ENCODE measurements around the gene PLA2G3.
"Not testable (repeated sequence)": the region's sequence is repeated elsewhere in the genome, so short reads cannot be mapped to it uniquely, and the experiment has no call there.

Gene PLA2G3

DNA sequence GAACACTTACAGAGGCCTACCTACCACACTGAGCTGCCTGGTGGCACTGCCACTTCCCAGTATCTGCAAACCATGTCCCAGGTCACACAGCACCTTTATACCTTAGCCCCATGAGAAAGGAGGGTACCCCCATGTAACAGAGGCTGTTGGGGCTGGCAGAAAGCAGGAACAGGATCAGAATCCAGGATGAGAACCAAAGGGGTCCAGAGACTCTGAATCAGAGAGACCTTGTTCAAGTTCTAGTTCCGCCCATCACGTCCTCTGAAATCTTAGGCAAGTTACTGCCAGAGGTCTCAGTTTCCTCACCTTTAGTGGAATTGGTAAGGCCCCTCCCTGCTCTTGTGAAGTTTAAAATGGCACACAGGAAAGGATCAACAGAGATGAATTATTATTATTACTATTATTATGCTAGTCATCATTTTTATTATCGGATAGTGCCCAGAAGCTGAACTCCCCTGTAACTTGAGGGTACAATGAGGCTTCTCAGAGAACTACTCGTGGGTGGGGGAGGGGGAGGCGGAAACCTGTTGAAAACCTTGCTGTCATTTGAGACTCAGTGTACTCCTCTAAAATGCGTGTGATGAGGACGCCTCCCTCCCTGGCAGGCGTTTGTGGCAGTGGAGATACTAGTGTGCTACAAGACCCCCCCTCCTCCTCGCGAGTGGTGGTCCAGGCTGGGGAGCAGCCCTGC lies 42.2 kb downstream of the PLA2G3 start:
- no peak overlapping the region for H3K27ac ChIP-seq (ENCODE audit: low read length)
- no peaks in the 10 kb centered on the region for H3K4me1 ChIP-seq (ENCODE audit: insufficient read depth, low read length)
- TF ChIP-seq EZH2 (IDR thresholded peaks at IDR 0.05; ENCODE audit: borderline replicate concordance, low read depth, low read length, severe bottlenecking): no peak
- TF ChIP-seq, protein P1, sequence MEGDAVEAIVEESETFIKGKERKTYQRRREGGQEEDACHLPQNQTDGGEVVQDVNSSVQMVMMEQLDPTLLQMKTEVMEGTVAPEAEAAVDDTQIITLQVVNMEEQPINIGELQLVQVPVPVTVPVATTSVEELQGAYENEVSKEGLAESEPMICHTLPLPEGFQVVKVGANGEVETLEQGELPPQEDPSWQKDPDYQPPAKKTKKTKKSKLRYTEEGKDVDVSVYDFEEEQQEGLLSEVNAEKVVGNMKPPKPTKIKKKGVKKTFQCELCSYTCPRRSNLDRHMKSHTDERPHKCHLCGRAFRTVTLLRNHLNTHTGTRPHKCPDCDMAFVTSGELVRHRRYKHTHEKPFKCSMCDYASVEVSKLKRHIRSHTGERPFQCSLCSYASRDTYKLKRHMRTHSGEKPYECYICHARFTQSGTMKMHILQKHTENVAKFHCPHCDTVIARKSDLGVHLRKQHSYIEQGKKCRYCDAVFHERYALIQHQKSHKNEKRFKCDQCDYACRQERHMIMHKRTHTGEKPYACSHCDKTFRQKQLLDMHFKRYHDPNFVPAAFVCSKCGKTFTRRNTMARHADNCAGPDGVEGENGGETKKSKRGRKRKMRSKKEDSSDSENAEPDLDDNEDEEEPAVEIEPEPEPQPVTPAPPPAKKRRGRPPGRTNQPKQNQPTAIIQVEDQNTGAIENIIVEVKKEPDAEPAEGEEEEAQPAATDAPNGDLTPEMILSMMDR (IDR thresholded peaks at IDR 0.05; ENCODE audit: borderline replicate concordance, extremely low read depth, low read length, poor library complexity, severe bottlenecking): no peak
- peaks cover 48% of the 10 kb centered on the region for H3K36me3 ChIP-seq (ENCODE audit: insufficient read depth, low read length)
- no peaks in the 10 kb centered on the region for H4K20me1 ChIP-seq (ENCODE audit: insufficient read depth, low read length)
- H3K9ac ChIP-seq (ENCODE audit: low read depth, low read length): no peak overlapping the region
- ATAC-seq (ENCODE audit: insufficient read depth, low read depth): no peak
- no peak overlapping the region for H3K4me2 ChIP-seq (ENCODE audit: insufficient read depth, low read length)
- H2AFZ ChIP-seq (ENCODE audit: low read depth, low read length): no peak overlapping the region
- no peaks in the 10 kb centered on the region for H3K27me3 ChIP-seq (ENCODE audit: insufficient read depth, low read length, poor library complexity)
- no peak for DNase-seq
- H3K9me3 ChIP-seq (ENCODE audit: insufficient read depth, low read length, severe bottlenecking): no peaks in the 10 kb centered on the region
- H3K4me3 ChIP-seq (ENCODE audit: low read depth in 1 of 2, low read length in 2 of 2): no peak overlapping the region
- no peaks in the 10 kb centered on the region for H3K79me2 ChIP-seq (ENCODE audit: insufficient read depth, low read length)

DNA sequence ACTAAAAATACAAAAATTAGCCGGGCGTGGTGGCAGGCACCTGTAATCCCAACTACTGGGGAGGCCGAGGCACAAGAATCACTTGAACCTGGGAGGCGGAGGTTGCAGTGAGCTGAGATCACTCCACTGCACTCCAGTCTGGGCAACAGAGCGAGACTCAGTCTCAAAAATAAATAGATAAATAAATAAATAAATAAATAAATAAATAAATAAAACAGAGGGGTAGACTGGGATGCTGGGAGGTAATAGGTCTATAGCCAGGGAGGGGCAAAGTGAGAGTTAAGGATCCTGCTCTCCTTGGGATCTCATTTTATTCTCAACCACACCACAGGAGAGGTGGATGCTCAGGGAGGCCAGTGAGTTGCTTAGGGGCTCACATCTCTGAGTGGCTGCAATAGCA lies 42.8 kb downstream of the PLA2G3 start:
- not testable (repeated sequence) for H4K20me1 ChIP-seq (ENCODE audit: insufficient read depth, low read length); H3K9me3 ChIP-seq (ENCODE audit: insufficient read depth, low read length, severe bottlenecking); H3K4me2 ChIP-seq (ENCODE audit: insufficient read depth, low read length); H3K4me3 ChIP-seq (ENCODE audit: low read depth in 1 of 2, low read length in 2 of 2); H3K4me1 ChIP-seq (ENCODE audit: insufficient read depth, low read length); H2AFZ ChIP-seq (ENCODE audit: low read depth, low read length); H3K9ac ChIP-seq (ENCODE audit: low read depth, low read length); ATAC-seq (ENCODE audit: insufficient read depth, low read depth); DNase-seq; H3K27me3 ChIP-seq (ENCODE audit: insufficient read depth, low read length, poor library complexity); H3K79me2 ChIP-seq (ENCODE audit: insufficient read depth, low read length); H3K27ac ChIP-seq (ENCODE audit: low read length)
- peaks cover 54% of the 10 kb centered on the region for H3K36me3 ChIP-seq (ENCODE audit: insufficient read depth, low read length)

DNA sequence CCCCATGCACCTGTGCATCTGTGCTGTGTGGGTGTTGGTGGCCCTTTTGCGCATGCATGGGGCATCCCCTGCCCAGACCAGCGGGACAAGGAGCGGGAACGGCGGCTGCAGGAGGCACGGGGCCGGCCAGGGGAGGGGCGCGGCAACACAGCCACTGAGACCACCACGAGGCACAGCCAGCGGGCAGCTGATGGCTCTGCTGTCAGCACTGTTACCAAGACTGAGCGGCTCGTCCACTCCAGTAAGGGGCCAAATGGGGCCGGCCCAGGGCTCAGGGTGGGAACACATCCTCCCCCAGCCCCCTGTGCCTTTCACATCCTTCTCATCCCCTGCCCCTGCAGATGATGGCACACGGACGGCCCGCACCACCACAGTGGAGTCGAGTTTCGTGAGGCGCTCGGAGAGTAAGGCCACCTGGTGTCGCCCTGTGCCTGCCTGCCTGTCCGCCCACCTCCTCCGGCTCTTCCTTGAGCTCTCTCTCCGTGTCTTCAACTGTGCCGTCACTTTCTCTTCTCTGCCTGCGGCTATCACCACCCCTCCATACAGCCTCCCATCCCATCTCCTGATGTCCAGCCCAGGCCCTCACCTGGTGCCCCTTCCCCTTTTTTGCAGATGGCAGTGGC lies 43.5 kb downstream of the PLA2G3 start:
- H3K79me2 ChIP-seq (ENCODE audit: insufficient read depth, low read length): no peaks in the 10 kb centered on the region
- DNase-seq: no peak

More for the DNA sequence above, 43.5 kb downstream of the PLA2G3 start:
- H3K9me3 ChIP-seq (ENCODE audit: insufficient read depth, low read length, severe bottlenecking): no peaks in the 10 kb centered on the region
- H3K4me1 ChIP-seq (ENCODE audit: insufficient read depth, low read length): no peaks in the 10 kb centered on the region
- H3K9ac ChIP-seq (ENCODE audit: low read depth, low read length): no peak overlapping the region
- TF ChIP-seq EZH2 (IDR thresholded peaks at IDR 0.05; ENCODE audit: borderline replicate concordance, low read depth, low read length, severe bottlenecking): no peak
- TF ChIP-seq, protein P1 (IDR thresholded peaks at IDR 0.05; ENCODE audit: borderline replicate concordance, extremely low read depth, low read length, poor library complexity, severe bottlenecking): no peak
- ATAC-seq (ENCODE audit: insufficient read depth, low read depth): no peak
- no peaks in the 10 kb centered on the region for H3K27me3 ChIP-seq (ENCODE audit: insufficient read depth, low read length, poor library complexity)
- no peaks in the 10 kb centered on the region for H4K20me1 ChIP-seq (ENCODE audit: insufficient read depth, low read length)
- peaks cover 61% of the 10 kb centered on the region for H3K36me3 ChIP-seq (ENCODE audit: insufficient read depth, low read length)
- no peak overlapping the region for H3K27ac ChIP-seq (ENCODE audit: low read length)
- H3K4me2 ChIP-seq (ENCODE audit: insufficient read depth, low read length): no peak overlapping the region
- no peak overlapping the region for H2AFZ ChIP-seq (ENCODE audit: low read depth, low read length)
- H3K4me3 ChIP-seq (ENCODE audit: low read depth in 1 of 2, low read length in 2 of 2): no peak overlapping the region

Data from DND-41 (cell line).